Immature natural killer cell (primary cell): ENCODE measurements around the gene SLCO3A1. TPM values are rescaled to one million over a fixed set of nuclear protein-coding genes. Genes with fewer than 3 reads are reported as not detected.

Experiments
- DNase-seq, 3 donors: peaks; one replicate each; pipeline ENCODE4 v3.0.0; 2022; ENCODE audit warnings: mixed read lengths in 1 of 3
- H3K27ac Mint-ChIP-seq, 6 donors: one replicate each; pipeline ENCODE4 v1.8.0; 2020; ENCODE audit warnings: mixed read lengths in 6 of 6, mild to moderate bottlenecking in 5 of 6, inconsistent platforms in 4 of 6, moderate library complexity in 3 of 6
- H3K27me3 Mint-ChIP-seq, 3 donors: one replicate each; pipeline ENCODE4 v1.8.0; 2020 to 2021; ENCODE audit warnings: low read depth in 3 of 3, mild to moderate bottlenecking in 3 of 3, mixed read lengths in 3 of 3, moderate library complexity in 3 of 3, inconsistent platforms in 1 of 3
- H3K36me3 Mint-ChIP-seq, 3 donors: one replicate each; pipeline ENCODE4 v1.8.0; 2020; ENCODE audit warnings: mixed read lengths in 3 of 3, inconsistent platforms in 2 of 3, mild to moderate bottlenecking in 2 of 3
- H3K4me1 Mint-ChIP-seq, 2 donors: one replicate each; pipeline ENCODE4 v1.8.0; 2020; ENCODE audit warnings: inconsistent platforms in 2 of 2, mild to moderate bottlenecking in 2 of 2, mixed read lengths in 2 of 2, moderate library complexity in 1 of 2
- H3K4me3 Mint-ChIP-seq, 5 donors: one replicate each; pipeline ENCODE4 v1.8.0; 2020; ENCODE audit warnings: mild to moderate bottlenecking in 5 of 5, mixed read lengths in 5 of 5, inconsistent platforms in 3 of 5, moderate library complexity in 3 of 5
- H3K9me3 Mint-ChIP-seq, 6 donors: one replicate each; pipeline ENCODE4 v1.8.0; 2020; ENCODE audit warnings: mild to moderate bottlenecking in 6 of 6, mixed read lengths in 6 of 6, inconsistent platforms in 4 of 6, moderate library complexity in 3 of 6
- polyA plus RNA-seq, 3 donors: library from polyadenylated mRNA; unstranded; fragments of 300-500 nt; fragmentation: Illumina TruSeq; gene quantifications; one replicate each; pipeline ENCODE4 v1.2.3, GENCODE V29; 2021

SLCO3A1 gene
- polyA plus RNA-seq, 3 donors from 2014 or later = 17.0 to 41.3 (median 30.2) TPM

DNA sequence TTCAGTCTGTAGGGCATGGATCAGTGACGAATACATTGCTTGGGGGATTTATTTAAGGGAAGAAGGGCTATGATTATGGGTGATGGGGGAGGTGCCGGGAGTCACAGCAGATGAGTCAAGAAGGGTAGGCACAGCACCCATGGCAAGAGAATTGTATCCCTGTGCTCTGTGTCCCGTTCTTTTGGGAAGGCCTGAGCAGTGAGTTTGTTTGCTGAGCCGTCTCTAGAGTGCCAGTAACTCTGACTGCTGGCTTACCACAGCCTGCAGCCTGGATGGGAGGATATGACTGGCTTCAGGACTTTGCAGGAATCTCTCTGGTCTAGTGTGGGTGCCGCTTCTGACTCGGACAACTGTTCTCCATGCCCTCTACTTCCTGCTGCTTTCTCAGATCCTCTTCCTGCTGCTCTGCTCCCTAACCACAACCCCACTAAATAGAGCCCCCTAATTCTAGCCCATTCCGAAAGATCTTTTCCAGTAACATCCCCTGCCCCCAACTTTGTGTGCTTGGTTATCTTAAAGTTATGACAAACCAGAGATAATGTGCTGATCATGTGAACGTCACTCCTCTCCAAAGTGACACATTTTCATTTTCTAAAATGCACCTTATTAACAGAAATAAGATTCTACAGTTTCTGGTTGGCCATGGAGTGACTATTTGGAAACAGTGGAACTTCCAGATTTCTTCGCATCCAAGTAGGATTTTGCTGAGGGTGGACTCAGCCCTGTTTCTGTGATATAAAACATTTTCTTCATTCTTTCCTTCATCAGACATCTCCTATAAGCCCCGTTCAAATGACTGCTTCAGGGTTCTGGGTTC is 239.0 kb downstream of the SLCO3A1 start:
- Mint-ChIP-seq H3K9me3 (no peaks in the 10 kb centered on the region), H3K27ac (peak overlapping the region in 3 of 6 donors; percentile 37 to 82 (median 53)), H3K36me3 (peaks cover 0 to 8% (median 0%) of the 10 kb centered on the region in 3 donors), H3K4me1 (peaks cover 41 to 44% of the 10 kb centered on the region in 2 donors), H3K27me3 (peaks cover 0 to 5% (median 2%) of the 10 kb centered on the region in 3 donors), H3K4me3 (no peak overlapping the region)
- DNase-seq = no peak

DNA sequence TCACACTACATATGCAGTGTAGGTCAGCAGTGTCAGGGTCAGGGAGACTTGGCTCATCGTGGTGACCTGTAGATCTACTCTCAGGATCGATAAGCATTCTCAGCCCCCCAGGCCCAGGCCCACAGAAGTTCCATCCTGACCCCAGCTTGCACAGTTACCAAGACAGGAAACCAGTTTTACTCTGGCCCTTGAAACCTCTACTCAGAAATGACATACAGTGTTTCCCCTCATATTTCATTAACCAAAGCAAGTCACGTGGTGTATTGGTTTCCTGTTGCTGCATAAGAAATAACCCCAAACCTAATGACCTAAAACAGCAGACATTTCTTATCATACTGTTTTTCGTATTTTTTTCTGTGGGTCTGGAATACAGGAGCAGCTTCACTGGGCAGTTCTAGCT is 242.2 kb downstream of the SLCO3A1 start:
- Mint-ChIP-seq H3K4me3 (peak overlapping the region; percentile 53 to 71 (median 58)), H3K36me3 (peaks cover 0 to 9% (median 0%) of the 10 kb centered on the region in 3 donors), H3K27me3 (peaks cover 0 to 5% (median 2%) of the 10 kb centered on the region in 3 donors), H3K9me3 (no peaks in the 10 kb centered on the region), H3K27ac (peak overlapping the region; percentile 71 to 92 (median 86)), H3K4me1 (peaks cover 57 to 63% of the 10 kb centered on the region in 2 donors)
- peak; percentile 51 to 64 (median 56) for DNase-seq

DNA sequence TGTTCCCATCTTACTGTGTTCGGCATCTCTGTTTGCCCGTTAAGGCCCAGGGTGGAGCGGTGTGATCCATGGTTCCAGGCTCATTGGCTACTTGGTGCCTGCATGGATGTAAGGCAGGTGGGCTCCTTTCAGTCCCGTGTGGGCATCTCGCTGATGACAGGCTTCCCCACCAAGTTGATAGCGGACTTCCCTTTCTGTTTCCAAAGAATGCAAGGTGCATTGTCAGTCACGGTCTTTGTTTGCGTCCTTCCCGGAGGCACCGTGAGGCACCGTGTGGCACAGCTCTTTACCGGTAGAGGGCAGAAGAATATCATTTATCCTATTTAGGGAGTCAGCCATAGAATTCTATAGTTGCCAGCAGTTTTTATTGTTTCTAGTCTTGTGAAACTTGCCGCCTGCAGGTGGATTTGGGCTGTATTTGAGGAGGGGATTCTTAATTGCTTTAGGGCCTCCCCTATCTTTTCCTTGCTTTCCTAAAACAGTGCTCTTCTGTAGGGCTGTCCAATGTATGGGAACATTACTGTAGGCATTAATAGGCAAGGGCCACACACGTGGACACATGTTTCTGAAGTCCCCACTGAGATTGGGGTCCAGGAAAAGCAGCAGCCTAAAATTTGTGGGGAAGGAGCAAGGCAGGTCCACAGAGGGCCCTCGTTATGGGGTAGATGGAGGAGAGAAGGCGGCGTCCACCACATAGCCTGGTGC is 244.1 kb downstream of the SLCO3A1 start:
- H3K9me3 Mint-ChIP-seq = no peaks in the 10 kb centered on the region
- H3K27ac Mint-ChIP-seq = peak overlapping the region in 4 of 6 donors; percentile 63 to 85 (median 78)
- peak overlapping the region; percentile 2 to 60 (median 28) for H3K4me3 Mint-ChIP-seq
- DNase-seq = peak; percentile 39 to 50 (median 44)
- peaks cover 0 to 9% (median 0%) of the 10 kb centered on the region in 3 donors for H3K36me3 Mint-ChIP-seq
- H3K27me3 Mint-ChIP-seq = peaks cover 0 to 5% (median 2%) of the 10 kb centered on the region in 3 donors
- H3K4me1 Mint-ChIP-seq = peaks cover 72 to 79% of the 10 kb centered on the region in 2 donors

DNA sequence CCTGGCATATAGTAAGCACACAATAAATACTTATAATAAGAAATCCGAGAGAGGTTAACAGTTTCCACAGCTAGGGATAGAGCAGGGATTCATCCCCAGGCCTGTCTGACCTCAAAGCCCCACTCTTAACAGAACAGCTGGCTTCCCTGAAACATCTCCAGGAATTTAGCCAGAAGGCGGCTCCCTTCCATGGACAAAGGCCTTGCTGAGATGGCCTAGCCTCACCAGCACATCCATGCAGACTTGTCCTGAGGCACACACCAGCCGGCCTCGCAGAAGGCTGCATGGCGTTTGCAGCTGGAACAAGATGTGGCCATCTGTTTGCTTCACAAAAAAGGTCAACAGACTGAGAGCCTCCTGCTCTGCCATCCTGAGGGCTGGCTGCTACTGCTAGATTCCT is 245.4 kb downstream of the SLCO3A1 start:
- H3K36me3 Mint-ChIP-seq = peaks cover 0 to 11% (median 4%) of the 10 kb centered on the region in 3 donors
- H3K4me3 Mint-ChIP-seq = no peak overlapping the region
- no peaks in the 10 kb centered on the region for H3K9me3 Mint-ChIP-seq
- H3K27ac Mint-ChIP-seq = no peak overlapping the region
- H3K27me3 Mint-ChIP-seq = peaks cover 0 to 5% (median 2%) of the 10 kb centered on the region in 3 donors
- peaks cover 73 to 74% of the 10 kb centered on the region in 2 donors for H3K4me1 Mint-ChIP-seq
- DNase-seq = no peak

DNA sequence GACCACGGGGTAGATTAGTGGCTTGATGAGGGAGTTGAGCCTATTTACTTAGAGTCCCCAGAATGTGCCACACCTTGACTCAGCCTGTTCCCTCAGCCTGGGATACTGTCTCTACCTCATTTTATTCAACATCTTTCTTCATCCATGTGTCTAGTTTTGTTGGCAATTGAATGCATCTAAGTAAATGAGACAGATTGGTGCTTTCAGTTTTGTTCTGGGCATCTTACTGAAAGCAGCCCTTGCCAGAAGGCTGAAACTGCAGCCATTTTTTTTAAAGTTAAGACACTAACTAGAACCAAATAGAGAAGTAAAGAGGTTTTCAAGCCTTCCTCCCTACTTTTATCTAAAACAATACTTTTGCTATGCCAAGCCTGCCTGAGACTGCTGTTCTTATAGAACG is 246.8 kb downstream of the SLCO3A1 start:
- peaks cover 0 to 5% (median 2%) of the 10 kb centered on the region in 3 donors for H3K27me3 Mint-ChIP-seq
- H3K4me1 Mint-ChIP-seq = peaks cover 65 to 66% of the 10 kb centered on the region in 2 donors
- H3K27ac Mint-ChIP-seq = peak overlapping the region in 4 of 6 donors; percentile 26 to 81 (median 44)
- peaks cover 0 to 11% (median 4%) of the 10 kb centered on the region in 3 donors for H3K36me3 Mint-ChIP-seq
- no peaks in the 10 kb centered on the region for H3K9me3 Mint-ChIP-seq
- no peak for DNase-seq
- H3K4me3 Mint-ChIP-seq = no peak overlapping the region

DNA sequence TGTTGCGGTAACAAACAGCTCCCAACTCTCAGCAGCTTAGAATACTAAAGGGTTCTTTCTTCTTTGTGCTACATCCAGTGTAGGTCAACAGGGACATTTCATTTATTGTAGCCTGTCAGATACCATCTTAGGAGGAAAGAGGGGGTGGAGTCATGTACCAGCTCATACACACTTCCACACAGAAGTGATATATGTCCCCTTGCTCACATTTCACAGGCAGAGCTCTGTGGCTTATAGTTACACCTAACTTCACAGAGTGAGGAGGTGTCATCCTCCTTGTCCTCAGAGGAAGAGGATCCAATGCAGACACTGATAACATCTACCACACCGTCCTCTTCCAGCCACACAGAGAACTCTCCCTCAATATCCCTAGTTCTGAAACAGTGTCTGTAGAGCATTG is 247.2 kb downstream of the SLCO3A1 start:
- peak in 1 of 3 donors; percentile 33 for DNase-seq
- peaks cover 0 to 5% (median 2%) of the 10 kb centered on the region in 3 donors for H3K27me3 Mint-ChIP-seq

DNA sequence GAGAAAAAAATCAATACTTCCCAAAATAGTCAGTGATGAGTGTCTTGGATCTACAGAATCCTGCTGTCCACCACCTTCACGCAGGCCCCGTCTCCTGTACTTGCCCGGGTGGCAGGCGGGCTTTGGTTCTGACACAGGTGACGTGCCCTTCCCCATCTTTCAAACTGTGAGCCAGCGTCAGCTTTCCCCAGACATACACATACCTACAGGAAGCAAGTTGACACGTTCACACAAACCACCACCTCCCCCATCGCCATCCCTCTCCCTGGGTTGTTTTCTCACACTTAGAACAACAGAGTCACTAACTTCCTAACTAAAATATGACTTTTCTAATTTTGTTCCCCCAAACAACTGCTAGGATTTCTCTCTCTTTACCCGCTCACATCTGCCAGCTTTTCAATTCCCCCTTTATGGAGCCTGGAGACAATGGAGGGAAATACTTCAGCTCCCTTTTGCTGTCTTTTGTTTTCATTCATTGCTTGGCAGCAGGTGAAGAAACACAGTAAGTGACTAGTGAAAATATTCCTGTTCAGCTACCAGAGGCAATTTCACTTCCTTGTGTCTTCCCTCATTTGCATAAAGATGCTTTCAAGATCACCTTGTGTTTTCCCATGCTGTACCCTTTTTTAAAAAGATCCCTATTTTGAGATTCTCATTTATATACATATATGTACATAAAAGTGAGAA is 248.3 kb downstream of the SLCO3A1 start:
- Mint-ChIP-seq H3K27ac (peak overlapping the region in 4 of 6 donors; percentile 2 to 85 (median 71)), H3K4me1 (peaks cover 49 to 51% of the 10 kb centered on the region in 2 donors)

More for the DNA sequence above, 247.2 kb downstream of the SLCO3A1 start:
- H3K36me3 Mint-ChIP-seq = peaks cover 0 to 16% (median 4%) of the 10 kb centered on the region in 3 donors
- H3K4me1 Mint-ChIP-seq = peaks cover 60 to 62% of the 10 kb centered on the region in 2 donors
- H3K27ac Mint-ChIP-seq = peak overlapping the region in 3 of 6 donors; percentile 32 to 81 (median 47)
- no peaks in the 10 kb centered on the region for H3K9me3 Mint-ChIP-seq
- peak overlapping the region in 4 of 5 donors; percentile 12 to 31 (median 18) for H3K4me3 Mint-ChIP-seq

DNA sequence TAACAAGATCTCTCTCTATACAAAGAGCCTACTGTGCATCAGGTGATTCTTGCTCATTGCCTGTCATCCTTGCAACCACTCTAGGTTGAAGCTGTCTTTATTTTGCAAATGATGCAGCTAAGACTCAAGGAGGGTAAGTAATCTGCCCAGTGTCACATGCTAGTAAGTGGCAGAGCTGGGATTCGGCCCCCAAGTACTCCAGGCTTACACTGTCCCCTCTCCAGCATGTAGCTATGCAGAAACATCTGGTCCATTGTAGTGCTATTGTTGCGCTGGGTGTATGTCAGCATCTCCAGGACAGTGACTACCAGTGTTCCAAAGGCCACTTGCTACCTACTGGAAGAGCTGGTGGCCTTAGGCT is 248.9 kb downstream of the SLCO3A1 start:
- peaks cover 0 to 1% (median 0%) of the 10 kb centered on the region in 3 donors for H3K27me3 Mint-ChIP-seq
- H3K4me1 Mint-ChIP-seq = peaks cover 44 to 46% of the 10 kb centered on the region in 2 donors
- no peak overlapping the region for H3K4me3 Mint-ChIP-seq
- no peak for DNase-seq
- H3K36me3 Mint-ChIP-seq = peaks cover 0 to 12% (median 4%) of the 10 kb centered on the region in 3 donors
- H3K27ac Mint-ChIP-seq = peak overlapping the region in 2 of 6 donors; percentile 30 to 79
- H3K9me3 Mint-ChIP-seq = no peaks in the 10 kb centered on the region

More for the DNA sequence above, 248.3 kb downstream of the SLCO3A1 start:
- DNase-seq = no peak
- Mint-ChIP-seq H3K27me3 (peaks cover 0 to 2% (median 0%) of the 10 kb centered on the region in 3 donors), H3K36me3 (peaks cover 0 to 12% (median 4%) of the 10 kb centered on the region in 3 donors), H3K4me3 (peak overlapping the region in 4 of 5 donors; percentile 17 to 60 (median 38)), H3K9me3 (no peaks in the 10 kb centered on the region)

DNA sequence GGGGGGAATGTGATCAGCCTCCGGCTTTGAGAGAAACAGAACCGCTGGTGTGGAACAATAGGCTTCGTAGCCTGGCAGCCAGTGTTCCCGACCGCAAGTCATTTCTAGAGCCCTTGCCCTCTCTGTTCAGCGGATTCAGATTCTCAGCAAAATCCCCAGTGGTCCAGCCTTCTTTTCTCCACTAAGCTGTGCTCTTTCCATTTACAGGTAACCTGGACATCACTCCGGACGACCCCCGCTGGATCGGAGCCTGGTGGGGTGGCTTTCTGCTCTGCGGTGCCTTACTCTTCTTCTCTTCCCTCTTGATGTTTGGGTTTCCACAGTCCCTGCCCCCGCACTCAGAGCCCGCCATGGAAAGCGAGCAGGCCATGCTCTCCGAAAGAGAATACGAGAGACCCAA is 250.6 kb downstream of the SLCO3A1 start:
- peaks cover 37 to 42% of the 10 kb centered on the region in 2 donors for H3K4me1 Mint-ChIP-seq
- peaks cover 0 to 10% (median 4%) of the 10 kb centered on the region in 3 donors for H3K36me3 Mint-ChIP-seq
- H3K27ac Mint-ChIP-seq = no peak overlapping the region
- no peaks in the 10 kb centered on the region for H3K27me3 Mint-ChIP-seq
- DNase-seq = no peak
- no peaks in the 10 kb centered on the region for H3K9me3 Mint-ChIP-seq
- H3K4me3 Mint-ChIP-seq = no peak overlapping the region

DNA sequence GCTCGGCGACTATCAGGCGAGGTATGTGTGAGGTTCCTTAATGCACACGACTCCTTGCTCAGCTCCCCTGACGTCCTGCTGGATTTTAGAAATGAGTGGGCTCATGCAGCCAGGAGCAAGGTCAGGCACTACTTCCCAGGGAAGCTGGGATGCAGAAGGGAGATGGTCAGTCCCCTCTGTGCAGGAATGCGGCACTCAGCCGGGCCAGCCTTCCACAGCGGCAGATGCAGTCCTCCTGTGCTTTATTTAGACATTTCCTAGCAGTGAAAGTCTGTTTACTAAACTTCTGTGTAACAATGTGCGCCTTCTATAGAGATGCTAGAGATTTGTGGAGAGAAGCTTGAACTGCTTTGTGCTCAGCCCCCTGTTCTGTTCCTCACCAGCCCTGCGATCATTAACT is 252.1 kb downstream of the SLCO3A1 start:
- Mint-ChIP-seq H3K9me3 (no peaks in the 10 kb centered on the region), H3K27me3 (no peaks in the 10 kb centered on the region), H3K4me3 (no peak overlapping the region), H3K36me3 (peaks cover 0 to 10% (median 4%) of the 10 kb centered on the region in 3 donors), H3K4me1 (peaks cover 21 to 27% of the 10 kb centered on the region in 2 donors), H3K27ac (no peak overlapping the region)
- DNase-seq = no peak

DNA sequence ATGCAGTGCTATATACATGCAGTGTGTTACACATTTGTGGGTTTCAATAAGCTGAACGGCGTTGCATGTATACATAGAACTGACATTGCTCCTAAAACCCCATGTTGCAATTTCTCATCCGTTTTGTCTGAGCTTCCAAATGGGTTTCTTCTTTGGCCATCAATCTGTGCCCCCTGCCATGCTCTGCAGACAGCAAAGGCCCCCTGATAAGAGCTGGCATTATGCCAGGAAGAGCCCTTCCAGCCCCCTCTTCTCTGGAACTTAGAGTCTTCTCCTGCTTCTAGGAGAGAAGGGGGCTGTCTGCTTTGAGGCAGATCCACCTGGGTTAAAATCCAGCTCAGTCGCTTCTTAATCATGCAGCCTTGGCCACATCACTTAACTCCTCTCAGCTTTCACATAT is 254.0 kb downstream of the SLCO3A1 start:
- H3K4me3 Mint-ChIP-seq = no peak overlapping the region
- H3K4me1 Mint-ChIP-seq = peaks cover 8 to 10% of the 10 kb centered on the region in 2 donors
- no peak overlapping the region for H3K27ac Mint-ChIP-seq
- peaks cover 0 to 3% (median 1%) of the 10 kb centered on the region in 3 donors for H3K27me3 Mint-ChIP-seq
- peaks cover 0 to 10% (median 4%) of the 10 kb centered on the region in 3 donors for H3K36me3 Mint-ChIP-seq
- DNase-seq = no peak
- no peaks in the 10 kb centered on the region for H3K9me3 Mint-ChIP-seq

DNA sequence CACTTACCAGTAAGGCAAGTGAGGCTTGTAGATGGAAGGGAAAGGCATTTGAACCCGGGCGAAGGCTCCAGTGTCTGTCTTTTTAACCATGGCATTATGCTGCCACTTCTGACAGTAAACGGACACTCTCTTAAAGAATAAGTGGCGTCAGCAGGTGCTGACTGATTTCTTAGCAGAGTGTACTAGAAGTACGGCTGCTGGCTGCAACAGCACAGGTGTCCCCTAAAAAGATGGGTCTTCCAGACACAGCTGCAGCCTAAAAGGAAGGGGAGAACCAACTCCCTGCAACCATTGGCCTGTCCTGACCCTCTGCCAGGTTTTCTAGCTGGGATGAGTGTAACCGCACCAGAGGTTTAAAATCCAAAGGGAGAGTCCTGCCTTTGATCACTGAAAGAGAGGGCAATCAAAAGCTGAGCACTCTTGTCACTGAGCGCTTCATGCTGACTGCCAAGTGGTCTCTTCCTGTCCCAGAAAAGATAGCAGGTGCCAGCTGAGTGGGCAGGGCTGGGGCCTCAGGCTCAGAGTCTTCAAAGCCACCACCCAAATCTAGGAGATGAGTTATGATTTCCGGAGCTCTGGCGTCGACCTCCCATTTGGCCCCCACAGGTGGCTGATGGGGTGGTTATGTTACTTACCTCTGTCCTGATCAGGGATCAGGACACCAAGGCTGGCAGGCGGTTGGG is 255.8 kb downstream of the SLCO3A1 start:
- Mint-ChIP-seq H3K9me3 (no peaks in the 10 kb centered on the region), H3K4me3 (no peak overlapping the region), H3K27me3 (peaks cover 0 to 3% (median 1%) of the 10 kb centered on the region in 3 donors), H3K4me1 (peaks cover 2 to 8% of the 10 kb centered on the region in 2 donors), H3K36me3 (peaks cover 0 to 7% (median under 1%) of the 10 kb centered on the region in 3 donors), H3K27ac (no peak overlapping the region)
- no peak for DNase-seq

DNA sequence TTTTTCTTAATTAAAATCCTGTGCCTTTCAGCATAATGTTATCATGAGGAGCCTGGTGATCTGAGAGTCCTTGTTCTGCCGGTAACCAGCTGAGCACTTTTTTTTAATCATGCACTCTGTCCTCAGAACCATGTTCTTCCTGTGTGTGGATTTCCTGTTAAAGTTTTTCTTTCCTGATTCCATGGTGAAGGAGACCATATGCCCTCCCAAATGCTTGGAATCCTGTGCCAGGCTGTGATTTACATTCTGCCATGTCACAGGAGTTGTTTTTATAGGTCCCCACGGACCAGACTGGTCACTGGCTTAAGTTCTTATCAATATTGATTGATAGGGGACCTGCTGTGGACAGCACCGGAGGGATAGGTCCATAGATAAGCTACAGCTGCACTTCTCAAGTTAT is 257.8 kb downstream of the SLCO3A1 start:
- Mint-ChIP-seq H3K4me3 (no peak overlapping the region), H3K27me3 (peaks cover 0 to 3% (median 1%) of the 10 kb centered on the region in 3 donors), H3K27ac (peak overlapping the region in 1 of 6 donors; percentile 29), H3K9me3 (no peaks in the 10 kb centered on the region), H3K4me1 (peaks cover 2 to 8% of the 10 kb centered on the region in 2 donors), H3K36me3 (peaks cover 0 to 6% (median 6%) of the 10 kb centered on the region in 3 donors)
- DNase-seq = no peak
